ENCODE measurements around the gene ZNF524.

- no peak for TF ChIP-seq SIN3A (IDR thresholded peaks at IDR 0.05; ENCODE audit: borderline replicate concordance, insufficient read depth, low read length)
- no peak for TF ChIP-seq REST (IDR thresholded peaks at IDR 0.05; ENCODE audit: insufficient read depth in 1 of 2, low read depth in 2 of 2, low read length in 2 of 2)
- no peak for TF ChIP-seq POLR2AphosphoS5 (IDR thresholded peaks at IDR 0.05; ENCODE audit: low read depth, low read length)
Observed at GRCh38 chr19:55640043-55640576, 40.0 kb downstream of the ZNF524 start.
